GM12864 (cell line): ENCODE results near the gene ATG14.
"Not testable (repeated sequence)": the region's sequence is repeated elsewhere in the genome, so short reads cannot be mapped to it uniquely, and the experiment has no call there.

Experiments
- DNase-seq: peaks from one replicate; pipeline ENCODE4 v3.0.0-alpha.2; 2011; ENCODE audit warnings: low read depth
- H3K4me3 ChIP-seq: 2 replicates; pipeline ENCODE4 v1.5.1; 2011; ENCODE audit warnings: mild to moderate bottlenecking, low read depth, low read length, control low read depth
- CTCF ChIP-seq: IDR thresholded peaks from 2 replicates; pipeline ENCODE4 v1.5.1; 2011; ENCODE audit warnings: low read depth, mild to moderate bottlenecking, moderate library complexity, low read length, control low read depth, inconsistent platforms; ENCODE audit errors: missing control alignments

Gene ATG14

GRCh38 chr14:55423969-55424368, 12.3 kb upstream of the ATG14 start:
- DNase-seq, result no peak
- no peak for TF ChIP-seq CTCF
- no peak overlapping the region for H3K4me3 ChIP-seq

GRCh38 chr14:55422338-55422737, 10.7 kb upstream of the ATG14 start:
- DNase-seq, result not testable (repeated sequence)

GRCh38 chr14:55419663-55420062, 8.0 kb upstream of the ATG14 start:
- no peak for TF ChIP-seq CTCF
- H3K4me3 ChIP-seq, result no peak overlapping the region
- no peak for DNase-seq

More at GRCh38 chr14:55422338-55422737, 10.7 kb upstream of the ATG14 start:
- H3K4me3 ChIP-seq, result not testable (repeated sequence)

GRCh38 chr14:55418411-55418810, 6.8 kb upstream of the ATG14 start:
- TF ChIP-seq CTCF, result no peak
- no peak for DNase-seq
- H3K4me3 ChIP-seq, result no peak overlapping the region

GRCh38 chr14:55417955-55418354, 6.3 kb upstream of the ATG14 start:
- no peak for TF ChIP-seq CTCF
- no peak overlapping the region for H3K4me3 ChIP-seq
- no peak for DNase-seq

GRCh38 chr14:55416866-55417265, 5.2 kb upstream of the ATG14 start:
- peak; percentile 44 for TF ChIP-seq CTCF
- DNase-seq, result no peak

GRCh38 chr14:55414551-55414950, 2.9 kb upstream of the ATG14 start:
- no peak overlapping the region for H3K4me3 ChIP-seq
- no peak for DNase-seq
- no peak for TF ChIP-seq CTCF

More at GRCh38 chr14:55416866-55417265, 5.2 kb upstream of the ATG14 start:
- H3K4me3 ChIP-seq, result no peak overlapping the region
